SK-N-SH treated with all-trans-retinoic acid at 6 μM for 48 hours (cell line): ENCODE data around the gene ADSS1.
A peak's percentile ranks its signal among the peaks of the same experiment; 100 is the strongest.

Source experiments
- ATAC-seq: fragments of 200-7000 bp; cut with Tn5 transposase; 3 replicates; pipeline ENCODE4 v1.9.1; 2020; ENCODE audit warnings: mild to moderate bottlenecking, moderate library complexity
- ARNTL ChIP-seq: fragments of 450-650 bp; formaldehyde crosslinking; IDR thresholded peaks from 2 replicates; pipeline ENCODE4 v1.5.0; 2020; ENCODE audit warnings: low read depth, mild to moderate bottlenecking, moderate library complexity, borderline replicate concordance
- BACH2 ChIP-seq: fragments of 250-450 bp; sonication (Bioruptor Pico); IDR thresholded peaks from 2 replicates; pipeline ENCODE4 v1.9.0; 2021; ENCODE audit warnings: mild to moderate bottlenecking, borderline replicate concordance
- ESRRG ChIP-seq: fragments of 250-450 bp; sonication (Bioruptor Pico); IDR thresholded peaks from 2 replicates; pipeline ENCODE4 v1.6.1; 2021; ENCODE audit warnings: mild to moderate bottlenecking
- GLIS3 ChIP-seq: fragments of 250-450 bp; sonication (Bioruptor Pico); IDR thresholded peaks from 2 replicates; pipeline ENCODE4 v1.5.0; 2020; ENCODE audit warnings: mild to moderate bottlenecking, moderate library complexity
- ISL1 ChIP-seq: fragments of 250-450 bp; sonication (Bioruptor Pico); IDR thresholded peaks from 2 replicates; pipeline ENCODE4 v2.1.2; 2022; ENCODE audit warnings: mild to moderate bottlenecking, moderate library complexity
- OSR1 ChIP-seq: fragments of 250-450 bp; sonication (Bioruptor Pico); IDR thresholded peaks from 2 replicates; pipeline ENCODE4 v1.8.0; 2022; ENCODE audit warnings: moderate library complexity, mild to moderate bottlenecking, inconsistent platforms
- PATZ1 ChIP-seq: fragments of 250-450 bp; sonication (Bioruptor Pico); IDR thresholded peaks from 2 replicates; pipeline ENCODE4 v1.8.0; 2020; ENCODE audit warnings: mild to moderate bottlenecking, moderate library complexity, borderline replicate concordance
- RARB ChIP-seq: fragments of 250-450 bp; sonication (Bioruptor Pico); IDR thresholded peaks from 2 replicates; pipeline ENCODE4 v1.8.0; 2021; ENCODE audit warnings: mild to moderate bottlenecking, moderate library complexity
- SNAI2 ChIP-seq: fragments of 250-450 bp; sonication (Bioruptor Pico); IDR thresholded peaks from 2 replicates; pipeline ENCODE4 v1.5.0; 2020; ENCODE audit warnings: mild to moderate bottlenecking, moderate library complexity
- TCF4 ChIP-seq: fragments of 250-450 bp; sonication (Bioruptor Pico); IDR thresholded peaks from 2 replicates; pipeline ENCODE4 v1.8.0; 2021; ENCODE audit warnings: mild to moderate bottlenecking, moderate library complexity, borderline replicate concordance
- TOX ChIP-seq: fragments of 250-450 bp; sonication (Bioruptor Pico); IDR thresholded peaks from 2 replicates; pipeline ENCODE4 v1.8.0; 2021; ENCODE audit warnings: mild to moderate bottlenecking, moderate library complexity, borderline replicate concordance
- ZFP30 ChIP-seq: fragments of 450-650 bp; formaldehyde crosslinking; IDR thresholded peaks from 2 replicates; pipeline ENCODE4 v1.5.0; 2022; ENCODE audit warnings: mild to moderate bottlenecking, moderate library complexity
- ZNF565 ChIP-seq: fragments of 450-650 bp; formaldehyde crosslinking; conservative IDR thresholded peaks from 2 replicates; pipeline ENCODE4 v1.5.0; 2020; ENCODE audit warnings: low read depth, mild to moderate bottlenecking, moderate library complexity
- ZNF70 ChIP-seq: fragments of 450-650 bp; formaldehyde crosslinking; IDR thresholded peaks from 2 replicates; pipeline ENCODE4 v1.5.0; 2020; ENCODE audit warnings: mild to moderate bottlenecking, moderate library complexity
- ZNF8 ChIP-seq: fragments of 450-650 bp; formaldehyde crosslinking; IDR thresholded peaks from 2 replicates; pipeline ENCODE4 v1.5.0; 2020; ENCODE audit warnings: mild to moderate bottlenecking, moderate library complexity
- TF ChIP-seq, protein P1 (sequence below): fragments of 250-450 bp; sonication (Bioruptor Pico); IDR thresholded peaks from 2 replicates; pipeline ENCODE4 v1.5.1; 2020; ENCODE audit warnings: low read depth, mild to moderate bottlenecking, moderate library complexity
- TF ChIP-seq, protein P2 (sequence below): fragments of 250-450 bp; sonication (Bioruptor Pico); IDR thresholded peaks from 2 replicates; pipeline ENCODE4 v1.8.0; 2021; ENCODE audit warnings: low read depth, mild to moderate bottlenecking, moderate library complexity, borderline replicate concordance
- TF ChIP-seq, protein P3 (sequence below): fragments of 250-450 bp; sonication (Bioruptor Pico); IDR thresholded peaks from 2 replicates; pipeline ENCODE4 v1.5.0; 2020; ENCODE audit warnings: mild to moderate bottlenecking, moderate library complexity
- TF ChIP-seq, protein P4 (sequence below): fragments of 250-450 bp; sonication (Bioruptor Pico); IDR thresholded peaks from 2 replicates; pipeline ENCODE4 v1.5.1; 2021; ENCODE audit warnings: mild to moderate bottlenecking, moderate library complexity

The ADSS1 gene

DNA sequence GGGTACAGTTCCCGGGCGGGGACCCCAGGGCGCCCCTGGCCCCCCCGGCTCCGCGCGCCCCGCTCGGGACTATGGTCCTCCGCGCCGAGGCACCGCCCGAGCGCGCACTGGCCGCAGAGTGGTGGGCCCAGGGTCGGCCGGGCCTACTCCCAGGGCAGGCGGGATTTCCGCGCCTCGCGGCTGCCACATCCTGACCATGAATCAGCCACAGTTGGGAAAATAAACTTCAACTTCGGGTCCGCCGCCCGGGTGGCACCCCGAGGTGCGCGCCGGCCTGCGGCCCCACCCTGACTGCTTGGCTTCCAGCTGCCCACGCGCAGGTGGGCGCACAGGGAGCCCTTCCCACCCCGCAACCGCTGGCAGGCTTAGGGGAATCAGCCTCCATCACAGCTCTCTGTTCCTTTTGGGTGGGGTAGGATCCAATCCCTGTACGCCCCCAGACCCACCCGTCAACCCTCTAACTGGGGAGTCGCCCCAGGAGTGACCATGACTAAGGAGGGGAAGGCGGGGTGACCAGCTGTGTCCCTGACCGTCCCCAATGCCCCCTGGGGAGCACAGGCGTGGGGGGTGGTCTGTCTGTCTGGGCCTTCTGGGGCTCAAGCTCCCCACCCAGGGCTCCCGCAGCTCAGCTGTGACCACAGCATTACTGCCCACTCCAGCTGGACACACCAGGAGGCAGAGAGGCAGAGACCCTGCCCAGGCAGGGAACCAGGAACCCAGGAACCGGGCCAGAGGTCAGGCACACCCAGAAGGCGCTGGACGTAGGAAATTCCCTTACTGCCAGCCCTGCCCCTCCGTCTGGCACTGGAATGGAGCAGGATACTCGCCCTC is 33.9 kb upstream of the ADSS1 start:
- ATAC-seq: peak; percentile 15
- TF ChIP-seq GLIS3 (CRISPR knock-in tag): no peak
- TF ChIP-seq ESRRG (CRISPR knock-in tag): no peak
- no peak for TF ChIP-seq ZNF8 (CRISPR knock-in tag)
- no peak for TF ChIP-seq OSR1 (CRISPR knock-in tag)
- no peak for TF ChIP-seq ARNTL (CRISPR knock-in tag)
- TF ChIP-seq, protein P1, sequence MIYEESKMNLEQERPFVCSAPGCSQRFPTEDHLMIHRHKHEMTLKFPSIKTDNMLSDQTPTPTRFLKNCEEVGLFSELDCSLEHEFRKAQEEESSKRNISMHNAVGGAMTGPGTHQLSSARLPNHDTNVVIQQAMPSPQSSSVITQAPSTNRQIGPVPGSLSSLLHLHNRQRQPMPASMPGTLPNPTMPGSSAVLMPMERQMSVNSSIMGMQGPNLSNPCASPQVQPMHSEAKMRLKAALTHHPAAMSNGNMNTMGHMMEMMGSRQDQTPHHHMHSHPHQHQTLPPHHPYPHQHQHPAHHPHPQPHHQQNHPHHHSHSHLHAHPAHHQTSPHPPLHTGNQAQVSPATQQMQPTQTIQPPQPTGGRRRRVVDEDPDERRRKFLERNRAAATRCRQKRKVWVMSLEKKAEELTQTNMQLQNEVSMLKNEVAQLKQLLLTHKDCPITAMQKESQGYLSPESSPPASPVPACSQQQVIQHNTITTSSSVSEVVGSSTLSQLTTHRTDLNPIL (CRISPR knock-in tag): no peak
- TF ChIP-seq, protein P2, sequence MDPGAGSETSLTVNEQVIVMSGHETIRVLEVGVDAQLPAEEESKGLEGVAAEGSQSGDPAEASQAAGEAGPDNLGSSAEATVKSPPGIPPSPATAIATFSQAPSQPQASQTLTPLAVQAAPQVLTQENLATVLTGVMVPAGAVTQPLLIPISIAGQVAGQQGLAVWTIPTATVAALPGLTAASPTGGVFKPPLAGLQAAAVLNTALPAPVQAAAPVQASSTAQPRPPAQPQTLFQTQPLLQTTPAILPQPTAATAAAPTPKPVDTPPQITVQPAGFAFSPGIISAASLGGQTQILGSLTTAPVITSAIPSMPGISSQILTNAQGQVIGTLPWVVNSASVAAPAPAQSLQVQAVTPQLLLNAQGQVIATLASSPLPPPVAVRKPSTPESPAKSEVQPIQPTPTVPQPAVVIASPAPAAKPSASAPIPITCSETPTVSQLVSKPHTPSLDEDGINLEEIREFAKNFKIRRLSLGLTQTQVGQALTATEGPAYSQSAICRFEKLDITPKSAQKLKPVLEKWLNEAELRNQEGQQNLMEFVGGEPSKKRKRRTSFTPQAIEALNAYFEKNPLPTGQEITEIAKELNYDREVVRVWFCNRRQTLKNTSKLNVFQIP: no peak
- no peak for TF ChIP-seq ZNF565 (CRISPR knock-in tag)
- no peak for TF ChIP-seq ISL1 (CRISPR knock-in tag)
- no peak for TF ChIP-seq PATZ1
- TF ChIP-seq, protein P3, sequence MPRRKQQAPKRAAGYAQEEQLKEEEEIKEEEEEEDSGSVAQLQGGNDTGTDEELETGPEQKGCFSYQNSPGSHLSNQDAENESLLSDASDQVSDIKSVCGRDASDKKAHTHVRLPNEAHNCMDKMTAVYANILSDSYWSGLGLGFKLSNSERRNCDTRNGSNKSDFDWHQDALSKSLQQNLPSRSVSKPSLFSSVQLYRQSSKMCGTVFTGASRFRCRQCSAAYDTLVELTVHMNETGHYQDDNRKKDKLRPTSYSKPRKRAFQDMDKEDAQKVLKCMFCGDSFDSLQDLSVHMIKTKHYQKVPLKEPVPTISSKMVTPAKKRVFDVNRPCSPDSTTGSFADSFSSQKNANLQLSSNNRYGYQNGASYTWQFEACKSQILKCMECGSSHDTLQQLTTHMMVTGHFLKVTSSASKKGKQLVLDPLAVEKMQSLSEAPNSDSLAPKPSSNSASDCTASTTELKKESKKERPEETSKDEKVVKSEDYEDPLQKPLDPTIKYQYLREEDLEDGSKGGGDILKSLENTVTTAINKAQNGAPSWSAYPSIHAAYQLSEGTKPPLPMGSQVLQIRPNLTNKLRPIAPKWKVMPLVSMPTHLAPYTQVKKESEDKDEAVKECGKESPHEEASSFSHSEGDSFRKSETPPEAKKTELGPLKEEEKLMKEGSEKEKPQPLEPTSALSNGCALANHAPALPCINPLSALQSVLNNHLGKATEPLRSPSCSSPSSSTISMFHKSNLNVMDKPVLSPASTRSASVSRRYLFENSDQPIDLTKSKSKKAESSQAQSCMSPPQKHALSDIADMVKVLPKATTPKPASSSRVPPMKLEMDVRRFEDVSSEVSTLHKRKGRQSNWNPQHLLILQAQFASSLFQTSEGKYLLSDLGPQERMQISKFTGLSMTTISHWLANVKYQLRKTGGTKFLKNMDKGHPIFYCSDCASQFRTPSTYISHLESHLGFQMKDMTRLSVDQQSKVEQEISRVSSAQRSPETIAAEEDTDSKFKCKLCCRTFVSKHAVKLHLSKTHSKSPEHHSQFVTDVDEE (CRISPR knock-in tag): no peak

GRCh38 chr14:104690861-104691455 is 33.1 kb upstream of the ADSS1 start:
- no peak for ATAC-seq
- TF ChIP-seq ESRRG (CRISPR knock-in tag): no peak
- no peak for TF ChIP-seq ZNF565 (CRISPR knock-in tag)
- no peak for TF ChIP-seq PATZ1
- TF ChIP-seq, protein P3 (CRISPR knock-in tag): no peak
- no peak for TF ChIP-seq BACH2
- no peak for TF ChIP-seq TOX (CRISPR knock-in tag)
- TF ChIP-seq RARB: no peak
- no peak for TF ChIP-seq SNAI2 (CRISPR knock-in tag)
- no peak for TF ChIP-seq GLIS3 (CRISPR knock-in tag)
- TF ChIP-seq, protein P4, sequence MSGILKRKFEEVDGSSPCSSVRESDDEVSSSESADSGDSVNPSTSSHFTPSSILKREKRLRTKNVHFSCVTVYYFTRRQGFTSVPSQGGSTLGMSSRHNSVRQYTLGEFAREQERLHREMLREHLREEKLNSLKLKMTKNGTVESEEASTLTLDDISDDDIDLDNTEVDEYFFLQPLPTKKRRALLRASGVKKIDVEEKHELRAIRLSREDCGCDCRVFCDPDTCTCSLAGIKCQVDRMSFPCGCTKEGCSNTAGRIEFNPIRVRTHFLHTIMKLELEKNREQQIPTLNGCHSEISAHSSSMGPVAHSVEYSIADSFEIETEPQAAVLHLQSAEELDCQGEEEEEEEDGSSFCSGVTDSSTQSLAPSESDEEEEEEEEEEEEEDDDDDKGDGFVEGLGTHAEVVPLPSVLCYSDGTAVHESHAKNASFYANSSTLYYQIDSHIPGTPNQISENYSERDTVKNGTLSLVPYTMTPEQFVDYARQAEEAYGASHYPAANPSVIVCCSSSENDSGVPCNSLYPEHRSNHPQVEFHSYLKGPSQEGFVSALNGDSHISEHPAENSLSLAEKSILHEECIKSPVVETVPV (CRISPR knock-in tag): no peak
- no peak for TF ChIP-seq ISL1 (CRISPR knock-in tag)
- TF ChIP-seq TCF4: no peak
- TF ChIP-seq ARNTL (CRISPR knock-in tag): no peak
- TF ChIP-seq, protein P2: no peak
- TF ChIP-seq ZNF70 (CRISPR knock-in tag): no peak
- TF ChIP-seq, protein P1 (CRISPR knock-in tag): no peak
- TF ChIP-seq ZFP30 (CRISPR knock-in tag): no peak
